Brain microvascular endothelial cell (primary cell): ENCODE results near the gene PCK2.

Experiments
- DNase-seq: peaks from one replicate; pipeline ENCODE4 v3.0.0-alpha.2; 2020
- H3K27ac ChIP-seq: fragments of 250-450 bp; sonication (Bioruptor Pico); 2 replicates; pipeline ENCODE4 v1.5.1; 2020; ENCODE audit warnings: mild to moderate bottlenecking, moderate library complexity
- H3K27me3 ChIP-seq: fragments of 250-450 bp; sonication (Bioruptor Pico); replicated peaks from 2 replicates; pipeline ENCODE4 v1.5.1; 2020; ENCODE audit warnings: mild to moderate bottlenecking
- H3K36me3 ChIP-seq: fragments of 250-450 bp; sonication (Bioruptor Pico); replicated peaks from 2 replicates; pipeline ENCODE4 v1.5.1; 2020; ENCODE audit warnings: mild to moderate bottlenecking
- H3K4me3 ChIP-seq: 2 replicates; pipeline ENCODE4 v1.5.1; 2011; ENCODE audit warnings: low read depth, mild to moderate bottlenecking, control low read depth, low read length, moderate library complexity
- CTCF ChIP-seq: IDR thresholded peaks from 2 replicates; pipeline ENCODE4 v1.5.1; 2011; ENCODE audit warnings: low read depth, mild to moderate bottlenecking, moderate library complexity, low read length, control low read depth, inconsistent platforms; ENCODE audit errors: missing control alignments
- in situ Hi-C: cut with HindIII; loops from 2 replicates; pipeline ENCODE4 v1.10.0; 2017; ENCODE audit warnings: low sequenced_read_pairs, low pct_ligation_motif_present

The PCK2 gene

GRCh38 chr14:24139272-24139934 lies 45.3 kb downstream of the PCK2 start:
- H3K4me3 ChIP-seq: no peak overlapping the region

GRCh38 chr14:24141097-24141880 lies 47.2 kb downstream of the PCK2 start, which contains the start of gene EMC9:
Gene EMC9, minus strand, starts transcription at chr14:24141591. Its CDS starts 287 bp downstream, at chr14:24141304.
- DNase-seq: peak; percentile 100
- in situ Hi-C loops: no loop called here
- TF ChIP-seq CTCF: peak; percentile 65
- H3K27me3 ChIP-seq: no peaks in the 10 kb centered on the region
- peak within 1 kb of the TSS; percentile 66 for H3K27ac ChIP-seq
- peak within 1 kb of the TSS; percentile 93 for H3K4me3 ChIP-seq
- peaks cover 16% of the 10 kb centered on the region for H3K36me3 ChIP-seq

More at GRCh38 chr14:24139272-24139934, 45.3 kb downstream of the PCK2 start:
- no peak for DNase-seq
- in situ Hi-C loops: no loop called here
- no peak for TF ChIP-seq CTCF
- Histone ChIP-seq H3K36me3 (peaks cover 16% of the 10 kb centered on the region), H3K27me3 (no peaks in the 10 kb centered on the region), H3K27ac (no peak overlapping the region)

GRCh38 chr14:24143511-24143910 lies 49.4 kb downstream of the PCK2 start:
- no peaks in the 10 kb centered on the region for H3K27me3 ChIP-seq
- DNase-seq: peak; percentile 68
- H3K36me3 ChIP-seq: peaks cover 7% of the 10 kb centered on the region
- no peak for TF ChIP-seq CTCF
- no peak overlapping the region for H3K4me3 ChIP-seq
- H3K27ac ChIP-seq: no peak overlapping the region
- in situ Hi-C loops: no loop called here

GRCh38 chr14:24144451-24144850 lies 50.3 kb downstream of the PCK2 start:
- H3K27me3 ChIP-seq: no peaks in the 10 kb centered on the region
- TF ChIP-seq CTCF: no peak
- H3K4me3 ChIP-seq: no peak overlapping the region
- DNase-seq: no peak
- in situ Hi-C loops: no loop called here
- no peak overlapping the region for H3K27ac ChIP-seq
- H3K36me3 ChIP-seq: peaks cover 8% of the 10 kb centered on the region

GRCh38 chr14:24145219-24145618 lies 51.1 kb downstream of the PCK2 start:
- Histone ChIP-seq H3K36me3 (peaks cover 15% of the 10 kb centered on the region), H3K27ac (no peak overlapping the region), H3K27me3 (no peaks in the 10 kb centered on the region), H3K4me3 (no peak overlapping the region)
- no peak for TF ChIP-seq CTCF
- in situ Hi-C loops: no loop called here
- DNase-seq: no peak
